Muscle of leg (tissue), 16 donors: Measurements from ENCODE around the gene HSCB. TPM values are rescaled to one million over a fixed set of nuclear protein-coding genes. Genes with fewer than 3 reads are reported as not detected.
"Not testable (repeated sequence)": the region's sequence is repeated elsewhere in the genome, so short reads cannot be mapped to it uniquely, and the experiment has no call there.

ENCODE experiments used
- DNase-seq: peaks from one replicate; pipeline ENCODE4 v3.0.0; 2013
- H3K27ac ChIP-seq: one replicate; pipeline ENCODE4 v1.5.1; 2013; ENCODE audit warnings: mild to moderate bottlenecking, low read length, control low read depth
- H3K27me3 ChIP-seq: one replicate; pipeline ENCODE4 v1.6.1; 2013; ENCODE audit warnings: low read length; ENCODE audit not compliant: control insufficient read depth, insufficient read depth
- H3K36me3 ChIP-seq: one replicate; pipeline ENCODE4 v1.6.1; 2013; ENCODE audit warnings: low read length; ENCODE audit not compliant: control insufficient read depth, insufficient read depth
- H3K4me1 ChIP-seq: one replicate; pipeline ENCODE4 v1.6.1; 2013; ENCODE audit warnings: low read length; ENCODE audit not compliant: control insufficient read depth, insufficient read depth
- H3K4me3 ChIP-seq: one replicate; pipeline ENCODE4 v1.5.1; 2013; ENCODE audit warnings: low read length, control low read depth
- H3K9me3 ChIP-seq: replicated peaks from 2 replicates; pipeline ENCODE4 v1.6.1; 2013; ENCODE audit warnings: low read depth, low read length; ENCODE audit not compliant: control insufficient read depth
- WGBS: methylation state at CpG from one replicate; pipeline ENCODE4 v1.1.5; 2013; ENCODE audit warnings: missing lambda C conversion rate; ENCODE audit not compliant: insufficient coverage; 5-methylcytosine and 5-hydroxymethylcytosine counted together
- long read RNA-seq, 11 donors: transcript quantifications; one replicate each; lab custom pipeline, GENCODE V29; 2026
- polyA plus RNA-seq, 8 donors: library from polyadenylated mRNA; unstranded; fragments of 120-200 nt; gene quantifications; one replicate each; pipeline versions ENCODE4 v1.2.1 to v1.2.3, GENCODE V29; 2013; ENCODE audit warnings: inconsistent platforms in 1 of 8, low replicate concordance in 1 of 8; ENCODE audit not compliant: insufficient read length in 8 of 8, insufficient read depth in 1 of 8
- total RNA-seq: library from RNA; stranded (reverse); fragments of 120-200 nt; gene quantifications from one replicate; pipeline ENCODE4 v1.2.4, GENCODE V29; 2013

Gene HSCB
- 20.0 TPM for total RNA-seq
- 10 to 100 TPM; 17.9 to 24.0 (median 20.4) TPM for polyA plus RNA-seq
- long read RNA-seq, donor 1, partial matches to known transcripts: 0 of 3 reads
- long read RNA-seq, donor 1, other reads (novel, unspliced or antisense): 0 of 3 reads
- long read RNA-seq, donor 2, partial matches to known transcripts: 0 of 1 reads
- long read RNA-seq, donor 2, other reads (novel, unspliced or antisense): 0 of 1 reads
- long read RNA-seq, donor 3, transcript HSCB-201 (6 exons, 1,114 nt): major isoform, 6 of 10 reads
- long read RNA-seq, donor 3, partial matches to known transcripts: 0 of 10 reads
- long read RNA-seq, donor 3, other reads (novel, unspliced or antisense): 0 of 10 reads
- long read RNA-seq, donor 4, partial matches to known transcripts: 0 of 6 reads
- long read RNA-seq, donor 4, other reads (novel, unspliced or antisense): 0 of 6 reads
- long read RNA-seq, donor 5, transcript HSCB-201 (6 exons, 1,114 nt): major isoform, 8 of 14 reads
- long read RNA-seq, donor 5, partial matches to known transcripts: 0 of 14 reads
- long read RNA-seq, donor 5, other reads (novel, unspliced or antisense): 0 of 14 reads
- long read RNA-seq, donor 6, transcript HSCB-201 (6 exons, 1,114 nt): major isoform, 6 of 10 reads
- long read RNA-seq, donor 6, partial matches to known transcripts: 0 of 10 reads
- long read RNA-seq, donor 6, other reads (novel, unspliced or antisense): 0 of 10 reads
- long read RNA-seq, donor 7, transcript HSCB-201 (6 exons, 1,114 nt): major isoform, 10 of 14 reads
- long read RNA-seq, donor 7, partial matches to known transcripts: 0 of 14 reads
- long read RNA-seq, donor 7, other reads (novel, unspliced or antisense): 0 of 14 reads
- long read RNA-seq, donor 8, partial matches to known transcripts: 0 of 4 reads
- long read RNA-seq, donor 8, other reads (novel, unspliced or antisense): 0 of 4 reads
- long read RNA-seq, donor 9, partial matches to known transcripts: 0 of 4 reads
- long read RNA-seq, donor 9, other reads (novel, unspliced or antisense): 0 of 4 reads
- long read RNA-seq, donor 10, transcript HSCB-201 (6 exons, 1,114 nt): major isoform, 5 of 7 reads
- long read RNA-seq, donor 10, partial matches to known transcripts: 0 of 7 reads
- long read RNA-seq, donor 10, other reads (novel, unspliced or antisense): 0 of 7 reads
- long read RNA-seq, donor 11, partial matches to known transcripts: 0 of 4 reads
- long read RNA-seq, donor 11, other reads (novel, unspliced or antisense): 0 of 4 reads

- peak; percentile 100 for DNase-seq
- Histone ChIP-seq H3K4me1 (peaks cover 11% of the 10 kb centered on the region), H3K27me3 (no peaks in the 10 kb centered on the region), H3K27ac (peak within 1 kb of the TSS; percentile 99), H3K9me3 (no peaks in the 10 kb centered on the region), H3K4me3 (peak within 1 kb of the TSS; percentile 92), H3K36me3 (peaks cover 32% of the 10 kb centered on the region)
- under 1% methylated on average over 44 of the region's 54 CpGs for WGBS
These were observed at the start of gene HSCB, which contains the start of gene CHEK2 for GRCh38 chr22:28741785-28742561. TSS of gene HSCB (plus strand) at chr22:28742039. CDS start at chr22:28742096, 57 bp downstream. TSS of gene CHEK2 (minus strand) at chr22:28741820. CDS start at chr22:28734721, 7,099 bp downstream.

GRCh38 chr22:28693041-28693760 is 48.6 kb upstream of the HSCB start:
- not testable (repeated sequence) for H3K9me3 ChIP-seq, H3K27me3 ChIP-seq, H3K4me3 ChIP-seq, H3K36me3 ChIP-seq, DNase-seq, H3K27ac ChIP-seq, H3K4me1 ChIP-seq
- 95% methylated on average over 5 of the region's 6 CpGs for WGBS

GRCh38 chr22:28702891-28703290 is 38.9 kb upstream of the HSCB start:
- DNase-seq: no peak
- no peaks in the 10 kb centered on the region for H3K27me3 ChIP-seq
- no peak overlapping the region for H3K27ac ChIP-seq
- peaks cover 6% of the 10 kb centered on the region for H3K36me3 ChIP-seq
- no peak overlapping the region for H3K4me3 ChIP-seq
- WGBS: no CpG with 5 or more reads among the region's 2 CpGs
- H3K4me1 ChIP-seq: no peaks in the 10 kb centered on the region
- H3K9me3 ChIP-seq: no peaks in the 10 kb centered on the region

GRCh38 chr22:28703436-28703835 is 38.4 kb upstream of the HSCB start:
- Histone ChIP-seq H3K4me1 (no peaks in the 10 kb centered on the region), H3K36me3 (peaks cover 5% of the 10 kb centered on the region)
- no peak for DNase-seq

GRCh38 chr22:28706845-28707244 is 35.0 kb upstream of the HSCB start:
- no peak overlapping the region for H3K27ac ChIP-seq
- no peak overlapping the region for H3K4me3 ChIP-seq
- H3K4me1 ChIP-seq: peaks cover 4% of the 10 kb centered on the region
- no peak for DNase-seq
- 100% methylated on average over 1 of the region's 6 CpGs for WGBS
- no peaks in the 10 kb centered on the region for H3K36me3 ChIP-seq
- H3K9me3 ChIP-seq: no peaks in the 10 kb centered on the region
- no peaks in the 10 kb centered on the region for H3K27me3 ChIP-seq

More at GRCh38 chr22:28703436-28703835, 38.4 kb upstream of the HSCB start:
- Histone ChIP-seq H3K27ac (no peak overlapping the region), H3K27me3 (no peaks in the 10 kb centered on the region), H3K4me3 (no peak overlapping the region), H3K9me3 (no peaks in the 10 kb centered on the region)

- Histone ChIP-seq H3K9me3 (no peaks in the 10 kb centered on the region), H3K36me3 (no peaks in the 10 kb centered on the region), H3K4me1 (peaks cover 4% of the 10 kb centered on the region), H3K27ac (peak overlapping the region; percentile 86), H3K4me3 (no peak overlapping the region), H3K27me3 (no peaks in the 10 kb centered on the region)
- DNase-seq: peak; percentile 29
These were observed 31.7 kb upstream of the HSCB start for GRCh38 chr22:28710107-28710506.

GRCh38 chr22:28710576-28711191 is 31.2 kb upstream of the HSCB start:
- H3K36me3 ChIP-seq: no peaks in the 10 kb centered on the region
- no peaks in the 10 kb centered on the region for H3K9me3 ChIP-seq
- no peak overlapping the region for H3K4me3 ChIP-seq
- no peaks in the 10 kb centered on the region for H3K27me3 ChIP-seq
- DNase-seq: peak; percentile 86
- peak overlapping the region; percentile 86 for H3K27ac ChIP-seq
- H3K4me1 ChIP-seq: peaks cover 4% of the 10 kb centered on the region
- no CpG with 5 or more reads among the region's 3 CpGs for WGBS

GRCh38 chr22:28711341-28711740 is 30.5 kb upstream of the HSCB start:
- H3K27ac ChIP-seq: peak overlapping the region; percentile 86
- peak; percentile 50 for DNase-seq
- H3K36me3 ChIP-seq: no peaks in the 10 kb centered on the region
- H3K27me3 ChIP-seq: no peaks in the 10 kb centered on the region
- no peak overlapping the region for H3K4me3 ChIP-seq
- no peaks in the 10 kb centered on the region for H3K9me3 ChIP-seq
- H3K4me1 ChIP-seq: peaks cover 4% of the 10 kb centered on the region
- WGBS: no CpG with 5 or more reads among the region's 2 CpGs
